Testis (tissue), 2 donors: ENCODE measurements around the gene RAD9B.

Experiments
- CTCF ChIP-seq, 3 experiments: fragments of 450-650 bp in 2 of 3; fragments of 200-600 bp in 1 of 3; sonication (generic) in 1 of 3; IDR thresholded peaks; one replicate each; pipeline ENCODE4 v1.5.1; 2016 to 2019; ENCODE audit warnings: antibody characterized with exemption in 3 of 3, mild to moderate bottlenecking in 2 of 3, moderate library complexity in 1 of 3
- POLR2A ChIP-seq: fragments of 450-650 bp; IDR thresholded peaks from one replicate; pipeline ENCODE4 v1.6.1; 2017; ENCODE audit warnings: antibody characterized with exemption, mild to moderate bottlenecking, moderate library complexity

- TF ChIP-seq CTCF (IDR thresholded peaks at IDR 0.05): no peak
- TF ChIP-seq POLR2A: no peak
Observed at GRCh38 chr12:110550981-110551380, 48.9 kb downstream of the RAD9B start.
